WERI-Rb-1 (cell line): ENCODE results near the gene GPX7.

Source experiments
- DNase-seq: peaks from one replicate; pipeline ENCODE4 v3.0.0-alpha.2; 2020
- H3K27ac ChIP-seq: fragments of 250-450 bp; sonication (Bioruptor Pico); 2 replicates; pipeline ENCODE4 v1.5.1; 2020; ENCODE audit warnings: mild to moderate bottlenecking, moderate library complexity
- H3K27me3 ChIP-seq: fragments of 250-450 bp; sonication (Bioruptor Pico); 2 replicates; pipeline ENCODE4 v1.5.1; 2021; ENCODE audit warnings: mild to moderate bottlenecking, low read depth, moderate library complexity; ENCODE audit not compliant: insufficient read depth, severe bottlenecking
- H3K36me3 ChIP-seq: fragments of 250-450 bp; sonication (Bioruptor Pico); 2 replicates; pipeline ENCODE4 v1.5.1; 2020; ENCODE audit warnings: mild to moderate bottlenecking, moderate library complexity
- H3K4me3 ChIP-seq: 2 replicates; pipeline ENCODE4 v1.5.1; 2011; ENCODE audit warnings: low read depth, mild to moderate bottlenecking, control low read depth, low read length
- H3K9me3 ChIP-seq: fragments of 250-450 bp; sonication (Bioruptor Pico); 2 replicates; pipeline ENCODE4 v1.5.1; 2021; ENCODE audit warnings: mild to moderate bottlenecking, moderate library complexity; ENCODE audit not compliant: severe bottlenecking
- TF ChIP-seq, protein P1 (sequence below): IDR thresholded peaks from 2 replicates; pipeline ENCODE4 v1.5.1; 2011; ENCODE audit warnings: low read depth, mild to moderate bottlenecking, control low read depth, inconsistent platforms, low read length

The GPX7 gene

DNA sequence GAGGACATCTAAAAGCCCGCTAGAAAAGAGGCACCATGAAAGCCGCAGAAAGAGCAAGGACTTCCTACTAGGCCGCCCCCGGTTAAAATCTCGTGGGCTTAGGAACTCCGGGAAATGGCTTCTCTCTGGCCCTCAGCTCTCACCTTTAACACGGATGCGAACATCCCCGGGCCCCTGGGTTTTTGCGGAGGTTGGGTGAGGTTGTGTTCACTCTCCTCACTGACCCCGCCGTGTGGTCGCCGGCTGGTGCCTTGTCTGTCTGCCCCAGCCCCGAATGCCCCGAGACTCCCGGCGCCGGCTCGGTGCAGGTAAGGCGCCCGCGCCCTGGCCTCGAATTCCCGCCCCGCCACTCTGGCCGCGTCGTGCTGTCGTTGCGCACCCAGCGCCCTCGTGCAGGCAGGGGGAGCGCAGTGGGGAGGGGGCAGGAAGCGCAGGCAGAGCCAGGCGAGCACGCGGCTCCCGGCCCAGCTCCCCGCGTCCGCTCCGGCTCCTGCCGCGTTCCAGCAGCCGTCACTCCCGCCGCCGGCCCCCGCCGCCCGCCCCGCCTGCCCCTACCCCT, 30.6 kb downstream of the GPX7 start, which contains the start of gene SHISAL2A:
Gene SHISAL2A (plus strand): TSS at position 437 of the 559 bp plus-strand sequence. CDS start 326 bp downstream, outside the sequence.
- peak within 1 kb of the TSS; percentile 6; the same call in 1 of the 2 replicates for H3K27ac ChIP-seq
- no peaks in the 10 kb centered on the region for H3K36me3 ChIP-seq

DNA sequence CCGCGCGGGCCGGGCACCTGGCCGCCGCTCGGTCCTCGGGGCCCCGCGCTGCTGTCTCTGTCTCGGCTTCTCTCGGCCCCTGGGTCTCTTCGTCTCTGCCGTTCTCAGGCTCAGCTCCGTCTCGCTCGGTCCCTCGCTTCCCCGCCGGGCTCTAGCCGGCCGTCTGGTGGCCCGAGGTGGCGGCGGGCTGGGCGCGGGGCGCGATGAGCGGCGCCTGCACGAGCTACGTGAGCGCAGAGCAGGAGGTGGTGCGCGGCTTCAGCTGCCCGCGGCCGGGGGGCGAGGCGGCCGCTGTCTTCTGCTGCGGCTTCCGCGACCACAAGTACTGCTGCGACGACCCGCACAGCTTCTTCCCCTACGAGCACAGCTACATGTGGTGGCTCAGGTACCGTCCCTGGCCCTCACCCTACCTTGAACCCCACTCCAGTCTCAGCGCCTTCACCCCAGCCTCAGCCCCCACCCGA, 31.2 kb downstream of the GPX7 start:
- TF ChIP-seq, protein P1, sequence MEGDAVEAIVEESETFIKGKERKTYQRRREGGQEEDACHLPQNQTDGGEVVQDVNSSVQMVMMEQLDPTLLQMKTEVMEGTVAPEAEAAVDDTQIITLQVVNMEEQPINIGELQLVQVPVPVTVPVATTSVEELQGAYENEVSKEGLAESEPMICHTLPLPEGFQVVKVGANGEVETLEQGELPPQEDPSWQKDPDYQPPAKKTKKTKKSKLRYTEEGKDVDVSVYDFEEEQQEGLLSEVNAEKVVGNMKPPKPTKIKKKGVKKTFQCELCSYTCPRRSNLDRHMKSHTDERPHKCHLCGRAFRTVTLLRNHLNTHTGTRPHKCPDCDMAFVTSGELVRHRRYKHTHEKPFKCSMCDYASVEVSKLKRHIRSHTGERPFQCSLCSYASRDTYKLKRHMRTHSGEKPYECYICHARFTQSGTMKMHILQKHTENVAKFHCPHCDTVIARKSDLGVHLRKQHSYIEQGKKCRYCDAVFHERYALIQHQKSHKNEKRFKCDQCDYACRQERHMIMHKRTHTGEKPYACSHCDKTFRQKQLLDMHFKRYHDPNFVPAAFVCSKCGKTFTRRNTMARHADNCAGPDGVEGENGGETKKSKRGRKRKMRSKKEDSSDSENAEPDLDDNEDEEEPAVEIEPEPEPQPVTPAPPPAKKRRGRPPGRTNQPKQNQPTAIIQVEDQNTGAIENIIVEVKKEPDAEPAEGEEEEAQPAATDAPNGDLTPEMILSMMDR: no peak
- Histone ChIP-seq H3K27me3 (peaks cover 2% of the 10 kb centered on the region), H3K4me3 (peak overlapping the region; percentile 35), H3K27ac (no peak overlapping the region), H3K36me3 (no peaks in the 10 kb centered on the region), H3K9me3 (no peaks in the 10 kb centered on the region)
- DNase-seq: peak; percentile 43

More for the DNA sequence above, 30.6 kb downstream of the GPX7 start, which contains the start of gene SHISAL2A:
- TF ChIP-seq, protein P1: no peak
- Histone ChIP-seq H3K9me3 (no peaks in the 10 kb centered on the region), H3K4me3 (peak within 1 kb of the TSS; percentile 35), H3K27me3 (peaks cover 2% of the 10 kb centered on the region)
- peak; percentile 65 for DNase-seq

GRCh38 chr1:52634111-52634510, 31.9 kb downstream of the GPX7 start:
- DNase-seq: no peak
- TF ChIP-seq, protein P1: no peak
- Histone ChIP-seq H3K27me3 (peaks cover 2% of the 10 kb centered on the region), H3K4me3 (no peak overlapping the region), H3K9me3 (no peaks in the 10 kb centered on the region), H3K36me3 (no peaks in the 10 kb centered on the region), H3K27ac (no peak overlapping the region)

DNA sequence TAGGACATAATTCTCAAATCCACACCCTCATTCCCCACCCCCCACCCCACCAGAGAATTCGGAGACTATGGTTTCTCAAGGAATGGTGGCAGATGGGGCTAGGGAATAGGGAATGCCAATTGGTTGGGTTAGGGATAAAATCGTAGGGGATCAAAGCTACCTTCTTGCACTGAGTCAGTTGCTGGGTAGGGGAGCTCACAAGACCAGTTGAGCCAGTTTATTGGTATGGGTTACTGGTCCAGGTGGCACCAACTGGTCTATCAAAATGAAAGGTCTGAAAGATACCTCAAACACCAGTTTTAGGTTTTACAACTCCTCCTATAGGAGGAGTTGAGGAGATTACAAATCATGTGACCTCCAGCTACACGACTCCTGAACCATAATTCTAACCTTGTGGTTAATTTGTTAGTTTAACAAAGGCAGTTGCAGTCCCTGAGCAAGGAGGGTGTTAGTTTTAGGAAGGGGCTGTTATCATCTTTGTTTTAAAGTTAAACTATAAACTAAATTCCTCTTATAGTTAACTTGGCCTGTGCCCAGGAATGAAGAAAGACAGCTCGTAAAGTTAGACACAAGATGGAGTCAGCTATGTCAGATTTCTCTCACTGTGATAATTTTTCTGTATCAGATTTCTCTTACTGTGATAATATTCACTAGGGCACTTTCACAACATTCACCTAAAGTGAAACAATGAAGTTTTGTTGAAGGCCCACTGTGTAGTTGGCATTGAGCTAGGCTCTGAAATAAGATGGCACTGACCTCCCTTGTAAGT, 33.3 kb downstream of the GPX7 start:
- H3K36me3 ChIP-seq: no peaks in the 10 kb centered on the region
- no peak overlapping the region for H3K4me3 ChIP-seq
- H3K27ac ChIP-seq: no peak overlapping the region
- TF ChIP-seq, protein P1: no peak
- H3K27me3 ChIP-seq: peaks cover 2% of the 10 kb centered on the region
- H3K9me3 ChIP-seq: no peaks in the 10 kb centered on the region
- no peak for DNase-seq

GRCh38 chr1:52636721-52637695, 34.8 kb downstream of the GPX7 start:
- Histone ChIP-seq H3K4me3 (no peak overlapping the region), H3K27ac (no peak overlapping the region), H3K36me3 (no peaks in the 10 kb centered on the region), H3K27me3 (peaks cover 2% of the 10 kb centered on the region), H3K9me3 (no peaks in the 10 kb centered on the region)
- TF ChIP-seq, protein P1: no peak
- no peak for DNase-seq
